ENCODE measurements around the gene WNT10A. TPM values are rescaled to one million over a fixed set of nuclear protein-coding genes. Genes with fewer than 3 reads are reported as not detected.

Gene WNT10A
- total RNA-seq, 6 experiments from 2014 or later, result not detected

DNA sequence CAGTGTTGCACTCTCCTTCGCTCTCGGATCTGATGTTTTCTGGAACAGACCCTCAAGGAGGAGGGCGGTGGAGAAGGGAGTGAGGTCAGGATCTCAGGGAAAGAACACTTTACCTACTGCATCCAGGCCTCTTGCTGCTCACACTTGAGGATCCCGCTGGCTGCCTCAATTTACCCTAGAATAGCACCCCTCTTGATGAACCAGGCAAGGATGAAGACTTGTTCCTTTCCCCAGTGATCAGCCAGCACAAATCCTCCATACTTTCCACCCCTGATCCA lies 14.2 kb downstream of the WNT10A start:
- no peak for DNase-seq
- H3K4me3 Mint-ChIP-seq, result no peak overlapping the region
- H3K4me1 Mint-ChIP-seq (ENCODE audit: low read depth), result peaks cover 7% of the 10 kb centered on the region; the same call in 1 of the 2 replicates
- H3K36me3 Mint-ChIP-seq (ENCODE audit: low read depth), result no peaks in the 10 kb centered on the region
- H3K27ac Mint-ChIP-seq, result no peak overlapping the region
- H3K27me3 Mint-ChIP-seq (ENCODE audit: insufficient read depth), result peaks cover 56% of the 10 kb centered on the region
- no peaks in the 10 kb centered on the region for H3K9me3 Mint-ChIP-seq
- TF ChIP-seq, protein P1, sequence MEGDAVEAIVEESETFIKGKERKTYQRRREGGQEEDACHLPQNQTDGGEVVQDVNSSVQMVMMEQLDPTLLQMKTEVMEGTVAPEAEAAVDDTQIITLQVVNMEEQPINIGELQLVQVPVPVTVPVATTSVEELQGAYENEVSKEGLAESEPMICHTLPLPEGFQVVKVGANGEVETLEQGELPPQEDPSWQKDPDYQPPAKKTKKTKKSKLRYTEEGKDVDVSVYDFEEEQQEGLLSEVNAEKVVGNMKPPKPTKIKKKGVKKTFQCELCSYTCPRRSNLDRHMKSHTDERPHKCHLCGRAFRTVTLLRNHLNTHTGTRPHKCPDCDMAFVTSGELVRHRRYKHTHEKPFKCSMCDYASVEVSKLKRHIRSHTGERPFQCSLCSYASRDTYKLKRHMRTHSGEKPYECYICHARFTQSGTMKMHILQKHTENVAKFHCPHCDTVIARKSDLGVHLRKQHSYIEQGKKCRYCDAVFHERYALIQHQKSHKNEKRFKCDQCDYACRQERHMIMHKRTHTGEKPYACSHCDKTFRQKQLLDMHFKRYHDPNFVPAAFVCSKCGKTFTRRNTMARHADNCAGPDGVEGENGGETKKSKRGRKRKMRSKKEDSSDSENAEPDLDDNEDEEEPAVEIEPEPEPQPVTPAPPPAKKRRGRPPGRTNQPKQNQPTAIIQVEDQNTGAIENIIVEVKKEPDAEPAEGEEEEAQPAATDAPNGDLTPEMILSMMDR (IDR thresholded peaks at IDR 0.05), result no peak

DNA sequence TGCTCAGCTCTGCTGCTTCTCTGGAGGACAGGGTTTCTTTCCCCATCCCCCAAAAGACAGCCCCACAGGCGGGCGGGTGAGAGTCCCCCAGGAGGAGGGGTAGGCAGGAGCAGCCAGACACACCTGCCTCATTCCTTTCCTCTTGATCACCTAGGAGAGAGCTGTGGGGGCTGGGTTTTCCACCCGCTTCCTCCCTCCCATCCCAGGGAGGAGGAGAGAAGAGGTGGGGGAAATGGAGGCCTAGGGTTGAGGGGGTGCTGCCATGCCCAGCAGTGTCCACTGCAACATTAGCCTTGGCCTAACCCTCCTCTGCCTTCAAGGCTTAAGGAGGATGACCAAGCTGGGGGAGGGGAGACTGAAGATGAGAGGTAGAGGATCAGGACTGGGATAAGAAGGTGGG lies 14.7 kb downstream of the WNT10A start:
- Mint-ChIP-seq H3K9me3 (no peaks in the 10 kb centered on the region), H3K27ac (no peak overlapping the region), H3K4me3 (no peak overlapping the region), H3K4me1 (ENCODE audit: low read depth) (peaks cover 7% of the 10 kb centered on the region; the same call in 1 of the 2 replicates), H3K36me3 (ENCODE audit: low read depth) (no peaks in the 10 kb centered on the region), H3K27me3 (ENCODE audit: insufficient read depth) (peaks cover 55% of the 10 kb centered on the region)
- TF ChIP-seq, protein P1 (IDR thresholded peaks at IDR 0.05), result no peak
- no peak for DNase-seq

DNA sequence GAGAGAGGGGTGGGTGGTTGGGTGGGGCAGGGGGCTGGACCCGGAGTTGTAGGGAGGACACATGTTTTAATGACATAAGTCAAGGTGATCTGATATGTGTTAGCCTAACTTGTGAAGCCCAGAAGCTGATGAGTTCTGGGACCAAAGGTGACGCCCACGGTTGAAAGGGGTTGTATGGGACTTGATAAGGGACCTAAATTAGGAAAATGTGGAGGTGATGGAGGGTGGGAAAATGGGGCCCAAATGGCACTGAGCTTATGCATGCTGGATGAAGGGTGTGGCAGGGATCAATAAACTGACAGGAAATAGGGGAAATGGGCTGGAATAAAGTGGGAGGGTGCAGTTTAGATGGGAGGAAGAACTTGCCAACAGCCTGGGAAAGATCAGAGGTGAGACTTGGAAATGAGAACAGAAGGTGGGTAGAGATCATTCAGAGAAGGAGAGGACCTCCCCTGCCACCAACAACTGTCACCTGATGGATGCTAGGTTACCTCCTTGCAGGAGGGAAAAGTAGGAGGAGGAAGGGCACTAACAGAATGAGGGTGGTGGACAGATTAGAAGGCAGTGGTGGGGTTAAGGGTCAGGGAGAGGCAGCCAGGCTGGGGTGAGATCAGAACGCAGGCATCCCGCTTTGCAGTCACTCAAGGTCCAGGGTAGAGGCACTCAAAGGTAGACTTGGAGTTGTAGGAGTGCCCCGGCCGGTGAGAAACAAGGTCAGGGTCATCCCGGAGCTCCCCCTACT lies 15.3 kb downstream of the WNT10A start:
- Mint-ChIP-seq H3K27me3 (ENCODE audit: insufficient read depth) (peaks cover 50% of the 10 kb centered on the region), H3K36me3 (ENCODE audit: low read depth) (no peaks in the 10 kb centered on the region), H3K4me1 (ENCODE audit: low read depth) (peaks cover 7% of the 10 kb centered on the region; the same call in 1 of the 2 replicates), H3K27ac (no peak overlapping the region), H3K4me3 (no peak overlapping the region), H3K9me3 (no peaks in the 10 kb centered on the region)
- DNase-seq, result no peak
- TF ChIP-seq, protein P1 (IDR thresholded peaks at IDR 0.05), result no peak

DNA sequence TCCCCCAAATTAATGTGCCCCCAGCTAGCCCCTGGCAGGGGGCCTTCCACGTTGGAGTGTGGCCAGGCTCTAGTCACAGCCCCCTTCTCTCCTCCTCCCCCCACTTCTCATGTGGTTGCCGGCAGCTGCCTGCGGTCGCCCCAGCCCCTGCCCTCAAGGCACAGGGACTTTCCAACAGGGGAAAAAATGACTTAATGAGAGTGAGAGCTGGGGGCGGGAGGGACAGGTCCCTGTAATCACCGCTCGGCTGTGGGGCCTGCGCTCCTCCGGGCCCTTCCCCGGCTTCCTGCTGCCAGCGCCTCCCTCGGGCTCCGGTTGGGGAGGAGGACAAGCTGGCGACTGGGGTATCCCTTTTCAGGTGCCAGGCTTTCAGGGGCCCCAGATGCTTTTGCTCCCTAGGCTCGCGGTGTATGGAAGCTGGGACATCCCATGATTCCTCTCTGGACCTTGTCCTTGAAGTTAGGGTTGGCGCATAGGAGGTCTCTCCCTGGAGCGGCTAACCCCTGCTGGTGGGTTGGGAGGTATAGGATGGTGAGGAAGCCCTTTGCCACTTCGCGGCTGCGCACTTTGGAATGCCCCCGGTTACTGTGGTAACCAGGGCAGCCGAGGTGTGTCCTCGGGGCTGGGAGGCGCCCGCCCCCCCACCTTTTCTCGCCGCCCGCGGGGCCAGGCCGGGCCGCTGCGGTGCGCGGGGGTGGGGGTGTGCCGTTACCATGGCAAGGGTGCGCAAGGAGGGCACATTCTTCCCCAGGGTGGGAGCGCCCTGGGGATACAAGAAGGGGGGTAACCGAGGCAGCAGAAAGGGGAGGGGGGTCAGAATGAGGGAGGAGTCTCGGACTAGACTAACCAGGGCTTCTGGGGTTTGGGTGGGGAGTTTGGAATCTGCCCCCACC lies 16.1 kb downstream of the WNT10A start:
- H3K4me1 Mint-ChIP-seq (ENCODE audit: low read depth), result peaks cover 7% of the 10 kb centered on the region; the same call in 1 of the 2 replicates
- H3K27me3 Mint-ChIP-seq (ENCODE audit: insufficient read depth), result peaks cover 45% of the 10 kb centered on the region
- no peak overlapping the region for H3K4me3 Mint-ChIP-seq
- H3K9me3 Mint-ChIP-seq, result no peaks in the 10 kb centered on the region
- no peaks in the 10 kb centered on the region for H3K36me3 Mint-ChIP-seq (ENCODE audit: low read depth)
- DNase-seq, result no peak
- TF ChIP-seq, protein P1 (IDR thresholded peaks at IDR 0.05), result no peak
- H3K27ac Mint-ChIP-seq, result no peak overlapping the region

DNA sequence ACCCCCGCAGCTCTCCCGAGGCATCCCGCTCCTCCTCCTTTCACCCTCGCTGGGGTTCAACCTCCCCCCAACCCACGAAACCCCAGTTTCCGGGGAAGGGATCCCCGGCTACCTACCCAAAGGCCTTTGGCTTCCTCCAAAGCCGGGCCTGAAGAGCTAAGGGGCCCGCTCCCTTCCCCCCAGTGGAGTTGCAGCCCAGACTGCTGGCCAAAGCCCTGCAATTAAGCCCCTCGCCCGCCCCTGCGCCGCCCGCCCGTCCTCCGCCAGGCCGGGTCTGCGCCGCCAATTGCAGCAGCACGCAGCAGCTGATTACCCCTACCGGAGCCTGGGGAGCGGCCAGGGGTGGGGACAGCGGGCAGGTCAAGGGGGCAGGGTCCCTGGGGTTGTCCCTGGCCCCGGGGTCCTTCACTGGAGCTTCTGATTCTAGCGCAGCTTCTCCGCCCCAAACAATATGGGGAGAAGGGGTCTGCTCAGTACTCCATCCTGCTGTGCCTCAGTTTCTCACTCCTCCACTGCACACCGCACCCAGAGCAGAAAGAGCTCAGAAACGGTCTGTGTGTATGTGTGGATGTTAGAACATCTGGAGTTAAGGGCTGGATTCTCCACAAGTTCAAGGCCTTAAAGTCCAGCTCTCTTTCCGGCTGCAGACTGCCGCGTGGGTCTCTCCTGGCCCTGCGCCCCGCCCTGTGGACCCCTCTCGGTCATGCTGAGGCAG lies 16.9 kb downstream of the WNT10A start:
- H3K9me3 Mint-ChIP-seq, result no peaks in the 10 kb centered on the region
- no peak overlapping the region for H3K4me3 Mint-ChIP-seq
- H3K36me3 Mint-ChIP-seq (ENCODE audit: low read depth), result no peaks in the 10 kb centered on the region
- peaks cover 45% of the 10 kb centered on the region for H3K27me3 Mint-ChIP-seq (ENCODE audit: insufficient read depth)
- no peak for DNase-seq
- peaks cover 7% of the 10 kb centered on the region; the same call in 1 of the 2 replicates for H3K4me1 Mint-ChIP-seq (ENCODE audit: low read depth)
- H3K27ac Mint-ChIP-seq, result no peak overlapping the region
- TF ChIP-seq, protein P1 (IDR thresholded peaks at IDR 0.05), result no peak
